ENCODE measurements around the gene WFS1.

WFS1 gene

DNA sequence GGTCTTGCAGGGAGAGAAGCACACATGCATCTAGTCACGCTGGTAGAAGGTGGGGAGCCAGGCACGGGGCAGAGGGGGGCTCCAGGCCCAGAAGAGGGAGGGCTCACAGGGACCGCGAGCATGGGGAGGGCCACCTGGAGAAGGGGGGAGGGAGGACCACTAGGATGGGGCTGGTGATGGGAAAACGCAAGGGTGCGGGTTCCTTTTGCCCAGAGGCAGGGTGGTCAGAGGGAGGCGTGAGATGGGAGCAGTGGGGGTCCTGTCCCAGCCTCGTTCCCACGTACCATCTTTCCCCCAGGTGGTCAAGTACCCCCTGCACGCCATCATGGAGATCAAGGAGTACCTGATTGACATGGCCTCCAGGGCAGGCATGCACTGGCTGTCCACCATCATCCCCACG lies 30.7 kb downstream of the WFS1 start:
- H3K4me3 ChIP-seq (ENCODE audit: low read depth in 1 of 2, low read length in 1 of 2): no peak overlapping the region
- H3K36me3 ChIP-seq: no peaks in the 10 kb centered on the region
- TF ChIP-seq, protein P1, sequence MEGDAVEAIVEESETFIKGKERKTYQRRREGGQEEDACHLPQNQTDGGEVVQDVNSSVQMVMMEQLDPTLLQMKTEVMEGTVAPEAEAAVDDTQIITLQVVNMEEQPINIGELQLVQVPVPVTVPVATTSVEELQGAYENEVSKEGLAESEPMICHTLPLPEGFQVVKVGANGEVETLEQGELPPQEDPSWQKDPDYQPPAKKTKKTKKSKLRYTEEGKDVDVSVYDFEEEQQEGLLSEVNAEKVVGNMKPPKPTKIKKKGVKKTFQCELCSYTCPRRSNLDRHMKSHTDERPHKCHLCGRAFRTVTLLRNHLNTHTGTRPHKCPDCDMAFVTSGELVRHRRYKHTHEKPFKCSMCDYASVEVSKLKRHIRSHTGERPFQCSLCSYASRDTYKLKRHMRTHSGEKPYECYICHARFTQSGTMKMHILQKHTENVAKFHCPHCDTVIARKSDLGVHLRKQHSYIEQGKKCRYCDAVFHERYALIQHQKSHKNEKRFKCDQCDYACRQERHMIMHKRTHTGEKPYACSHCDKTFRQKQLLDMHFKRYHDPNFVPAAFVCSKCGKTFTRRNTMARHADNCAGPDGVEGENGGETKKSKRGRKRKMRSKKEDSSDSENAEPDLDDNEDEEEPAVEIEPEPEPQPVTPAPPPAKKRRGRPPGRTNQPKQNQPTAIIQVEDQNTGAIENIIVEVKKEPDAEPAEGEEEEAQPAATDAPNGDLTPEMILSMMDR (IDR thresholded peaks at IDR 0.05): no peak
- H3K27ac ChIP-seq: no peak overlapping the region
- no peaks in the 10 kb centered on the region for H3K27me3 ChIP-seq
- no peaks in the 10 kb centered on the region for H3K4me1 ChIP-seq (ENCODE audit: control insufficient read depth in 1 of 2, insufficient read depth in 1 of 2, low read depth in 1 of 2, low read length in 1 of 2)
- H3K9me3 ChIP-seq: no peaks in the 10 kb centered on the region

DNA sequence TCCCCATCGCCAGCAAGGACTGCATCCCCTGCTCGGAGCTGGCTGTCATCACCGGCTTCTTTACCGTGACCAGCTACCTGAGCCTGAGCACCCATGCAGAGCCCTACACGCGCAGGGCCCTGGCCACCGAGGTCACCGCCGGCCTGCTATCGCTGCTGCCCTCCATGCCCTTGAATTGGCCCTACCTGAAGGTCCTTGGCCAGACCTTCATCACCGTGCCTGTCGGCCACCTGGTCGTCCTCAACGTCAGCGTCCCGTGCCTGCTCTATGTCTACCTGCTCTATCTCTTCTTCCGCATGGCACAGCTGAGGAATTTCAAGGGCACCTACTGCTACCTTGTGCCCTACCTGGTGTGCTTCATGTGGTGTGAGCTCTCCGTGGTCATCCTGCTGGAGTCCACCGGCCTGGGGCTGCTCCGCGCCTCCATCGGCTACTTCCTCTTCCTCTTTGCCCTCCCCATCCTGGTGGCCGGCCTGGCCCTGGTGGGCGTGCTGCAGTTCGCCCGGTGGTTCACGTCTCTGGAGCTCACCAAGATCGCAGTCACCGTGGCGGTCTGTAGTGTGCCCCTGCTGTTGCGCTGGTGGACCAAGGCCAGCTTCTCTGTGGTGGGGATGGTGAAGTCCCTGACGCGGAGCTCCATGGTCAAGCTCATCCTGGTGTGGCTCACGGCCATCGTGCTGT lies 31.5 kb downstream of the WFS1 start:
- no peaks in the 10 kb centered on the region for H3K9me3 ChIP-seq
- H3K27me3 ChIP-seq: peaks cover 8% of the 10 kb centered on the region
- H3K36me3 ChIP-seq: no peaks in the 10 kb centered on the region

DNA sequence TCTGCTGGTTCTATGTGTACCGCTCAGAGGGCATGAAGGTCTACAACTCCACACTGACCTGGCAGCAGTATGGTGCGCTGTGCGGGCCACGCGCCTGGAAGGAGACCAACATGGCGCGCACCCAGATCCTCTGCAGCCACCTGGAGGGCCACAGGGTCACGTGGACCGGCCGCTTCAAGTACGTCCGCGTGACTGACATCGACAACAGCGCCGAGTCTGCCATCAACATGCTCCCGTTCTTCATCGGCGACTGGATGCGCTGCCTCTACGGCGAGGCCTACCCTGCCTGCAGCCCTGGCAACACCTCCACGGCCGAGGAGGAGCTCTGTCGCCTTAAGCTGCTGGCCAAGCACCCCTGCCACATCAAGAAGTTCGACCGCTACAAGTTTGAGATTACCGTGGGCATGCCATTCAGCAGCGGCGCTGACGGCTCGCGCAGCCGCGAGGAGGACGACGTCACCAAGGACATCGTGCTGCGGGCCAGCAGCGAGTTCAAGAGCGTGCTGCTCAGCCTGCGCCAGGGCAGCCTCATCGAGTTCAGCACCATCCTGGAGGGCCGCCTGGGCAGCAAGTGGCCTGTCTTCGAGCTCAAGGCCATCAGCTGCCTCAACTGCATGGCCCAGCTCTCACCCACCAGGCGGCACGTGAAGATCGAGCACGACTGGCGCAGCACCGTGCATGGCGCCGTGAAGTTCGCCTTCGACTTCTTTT lies 32.2 kb downstream of the WFS1 start:
- Histone ChIP-seq H3K27ac (no peak overlapping the region), H3K4me1 (ENCODE audit: control insufficient read depth in 1 of 2, insufficient read depth in 1 of 2, low read depth in 1 of 2, low read length in 1 of 2) (no peaks in the 10 kb centered on the region), H3K36me3 (no peaks in the 10 kb centered on the region), H3K27me3 (peaks cover 15% of the 10 kb centered on the region), H3K4me3 (ENCODE audit: low read depth in 1 of 2, low read length in 1 of 2) (no peak overlapping the region), H3K9me3 (no peaks in the 10 kb centered on the region)
- TF ChIP-seq, protein P1 (IDR thresholded peaks at IDR 0.05): no peak

More for the DNA sequence above, 31.5 kb downstream of the WFS1 start:
- Histone ChIP-seq H3K4me1 (ENCODE audit: control insufficient read depth in 1 of 2, insufficient read depth in 1 of 2, low read depth in 1 of 2, low read length in 1 of 2) (no peaks in the 10 kb centered on the region), H3K4me3 (ENCODE audit: low read depth in 1 of 2, low read length in 1 of 2) (no peak overlapping the region), H3K27ac (no peak overlapping the region)
- TF ChIP-seq, protein P1 (IDR thresholded peaks at IDR 0.05): no peak

DNA sequence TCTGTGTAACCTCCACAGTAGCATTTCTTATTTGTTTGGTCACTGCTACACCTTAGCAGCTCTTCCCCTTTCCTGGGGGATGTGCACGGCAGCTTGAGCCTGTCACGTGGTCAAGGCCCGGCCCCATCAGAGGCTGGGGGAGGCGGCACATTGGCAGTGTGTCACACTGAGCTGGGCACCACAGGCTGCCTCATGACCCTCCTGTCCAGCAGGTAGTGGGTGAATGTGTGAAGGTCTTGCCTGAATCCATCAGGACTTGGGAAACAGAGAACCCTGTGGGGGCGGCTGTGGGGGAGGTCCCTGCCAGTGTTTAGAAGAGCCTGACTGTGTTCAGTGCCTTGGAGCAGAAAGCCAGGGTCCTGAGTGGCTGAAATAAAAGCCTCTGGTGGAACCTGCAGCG lies 33.2 kb downstream of the WFS1 start:
- H3K36me3 ChIP-seq: no peaks in the 10 kb centered on the region

DNA sequence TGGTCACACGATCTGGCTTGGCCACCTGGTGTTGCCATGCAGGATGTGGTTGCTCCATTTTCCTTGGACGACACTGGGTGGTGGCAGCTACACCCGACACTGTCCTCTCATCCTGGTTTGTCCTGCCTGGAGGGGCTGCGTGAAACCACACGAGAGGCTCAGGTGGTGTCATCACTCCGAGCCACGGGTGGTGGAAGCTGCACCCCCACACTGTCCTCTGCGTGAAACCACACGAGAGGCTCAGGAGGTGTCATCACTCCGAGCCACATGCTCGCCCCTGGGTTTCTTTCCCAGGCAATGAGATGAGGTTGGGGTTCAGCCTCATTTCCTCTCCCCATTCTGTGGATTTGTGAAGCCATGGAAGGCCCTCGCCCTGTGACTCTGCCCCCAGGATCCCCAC lies 34.3 kb downstream of the WFS1 start:
- Histone ChIP-seq H3K4me1 (ENCODE audit: control insufficient read depth in 1 of 2, insufficient read depth in 1 of 2, low read depth in 1 of 2, low read length in 1 of 2) (no peaks in the 10 kb centered on the region), H3K27me3 (peaks cover 36% of the 10 kb centered on the region), H3K4me3 (ENCODE audit: low read depth in 1 of 2, low read length in 1 of 2) (no peak overlapping the region), H3K27ac (no peak overlapping the region), H3K9me3 (no peaks in the 10 kb centered on the region), H3K36me3 (no peaks in the 10 kb centered on the region)
- TF ChIP-seq, protein P1 (IDR thresholded peaks at IDR 0.05): no peak

More for the DNA sequence above, 33.2 kb downstream of the WFS1 start:
- no peaks in the 10 kb centered on the region for H3K4me1 ChIP-seq (ENCODE audit: control insufficient read depth in 1 of 2, insufficient read depth in 1 of 2, low read depth in 1 of 2, low read length in 1 of 2)
- H3K27ac ChIP-seq: no peak overlapping the region
- no peak overlapping the region for H3K4me3 ChIP-seq (ENCODE audit: low read depth in 1 of 2, low read length in 1 of 2)
- H3K9me3 ChIP-seq: no peaks in the 10 kb centered on the region
- TF ChIP-seq, protein P1 (IDR thresholded peaks at IDR 0.05): no peak
- H3K27me3 ChIP-seq: peaks cover 25% of the 10 kb centered on the region
